ENCODE data around the gene GDPD1.

- TF ChIP-seq CTCF (IDR thresholded peaks at IDR 0.05) (no peak), EP300 (IDR thresholded peaks at IDR 0.05) (no peak)
Measured at GRCh38 chr17:59300941-59301340, 80.6 kb downstream of the GDPD1 start.
